Measurements from ENCODE around the gene SOWAHA.

SOWAHA gene

GRCh38 chr5:132826424-132827082, 13.5 kb downstream of the SOWAHA start:
- DNase-seq (ENCODE audit: low spot score): no peak

DNA sequence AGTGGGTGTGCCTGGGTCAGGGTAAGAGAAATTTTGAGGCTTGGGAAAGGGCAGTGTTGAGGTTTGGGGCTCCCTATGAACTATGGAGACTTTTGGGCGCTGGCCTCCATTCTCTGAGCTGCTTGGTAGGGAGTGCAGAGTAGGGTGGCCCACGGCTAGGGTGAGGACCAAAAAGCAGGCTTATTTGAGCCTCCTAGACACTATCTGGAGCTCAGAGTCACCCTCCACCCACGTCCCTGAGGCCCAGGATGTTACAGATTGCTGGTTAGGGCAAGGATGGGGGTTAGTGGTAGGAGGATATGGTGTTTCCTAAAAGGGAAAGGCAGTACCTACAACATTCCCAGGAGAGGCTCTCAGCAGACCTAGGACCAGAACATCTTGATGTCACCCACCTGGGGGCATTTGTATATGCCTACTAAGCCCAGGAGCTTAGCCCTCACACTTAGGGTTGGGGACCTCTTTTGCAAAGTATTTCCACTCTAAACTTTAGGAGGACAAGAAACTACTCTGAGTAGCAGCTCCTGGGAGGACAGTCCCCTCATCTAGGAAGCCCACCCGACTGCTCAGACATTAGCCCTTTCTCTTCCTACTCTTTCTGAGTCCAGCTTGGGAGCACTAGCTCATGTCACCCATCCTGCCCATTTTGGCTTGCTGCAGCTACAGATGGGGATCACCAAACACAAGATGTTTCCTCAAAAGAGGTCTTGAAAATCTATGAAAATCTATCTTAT, 15.0 kb downstream of the SOWAHA start:
- DNase-seq (ENCODE audit: low spot score): no peak

- no peak for DNase-seq (ENCODE audit: low spot score)
Measured at GRCh38 chr5:132828846-132829494, 15.9 kb downstream of the SOWAHA start.

- DNase-seq (ENCODE audit: low spot score): peak; percentile 93
Measured at GRCh38 chr5:132829742-132830435, 16.8 kb downstream of the SOWAHA start.

DNA sequence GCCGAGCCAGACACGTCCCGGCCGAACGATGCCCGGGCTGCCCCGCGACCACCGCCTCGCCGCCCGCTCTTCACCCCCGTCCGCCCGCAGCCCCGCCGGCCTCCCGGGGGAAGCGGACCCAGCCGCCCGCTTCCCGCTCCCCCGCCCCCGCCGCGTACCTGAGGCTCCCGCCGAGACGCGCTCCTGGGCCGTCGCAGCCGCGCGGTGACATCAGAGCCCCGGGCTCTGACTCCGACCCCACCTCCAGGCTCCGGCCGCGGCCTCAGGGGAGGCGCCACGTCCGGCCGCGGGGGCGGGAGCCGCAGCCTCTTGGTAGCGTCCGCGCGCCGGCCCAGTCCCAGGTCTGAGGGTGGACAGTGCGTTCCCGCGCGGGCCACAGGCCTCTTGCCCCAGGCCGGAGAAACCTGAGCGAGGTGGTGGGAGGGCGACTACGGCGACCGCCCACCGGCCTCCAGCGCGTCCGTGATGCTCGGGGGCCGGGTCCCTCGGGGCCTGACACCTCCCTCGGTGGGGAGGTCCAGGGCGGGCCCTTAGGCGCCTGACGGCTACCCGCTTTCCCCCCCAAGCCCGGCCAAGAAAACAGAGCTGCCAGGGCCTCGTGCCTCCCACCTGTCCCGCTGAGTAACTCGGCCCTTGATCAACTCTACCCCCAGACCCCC, 17.5 kb downstream of the SOWAHA start, which contains the start of gene SHROOM1:
Gene SHROOM1 (minus strand): TSS at position 212 of the 659 bp plus-strand sequence. CDS start 4,507 bp downstream, outside the sequence.
- no peak for DNase-seq (ENCODE audit: low spot score)

DNA sequence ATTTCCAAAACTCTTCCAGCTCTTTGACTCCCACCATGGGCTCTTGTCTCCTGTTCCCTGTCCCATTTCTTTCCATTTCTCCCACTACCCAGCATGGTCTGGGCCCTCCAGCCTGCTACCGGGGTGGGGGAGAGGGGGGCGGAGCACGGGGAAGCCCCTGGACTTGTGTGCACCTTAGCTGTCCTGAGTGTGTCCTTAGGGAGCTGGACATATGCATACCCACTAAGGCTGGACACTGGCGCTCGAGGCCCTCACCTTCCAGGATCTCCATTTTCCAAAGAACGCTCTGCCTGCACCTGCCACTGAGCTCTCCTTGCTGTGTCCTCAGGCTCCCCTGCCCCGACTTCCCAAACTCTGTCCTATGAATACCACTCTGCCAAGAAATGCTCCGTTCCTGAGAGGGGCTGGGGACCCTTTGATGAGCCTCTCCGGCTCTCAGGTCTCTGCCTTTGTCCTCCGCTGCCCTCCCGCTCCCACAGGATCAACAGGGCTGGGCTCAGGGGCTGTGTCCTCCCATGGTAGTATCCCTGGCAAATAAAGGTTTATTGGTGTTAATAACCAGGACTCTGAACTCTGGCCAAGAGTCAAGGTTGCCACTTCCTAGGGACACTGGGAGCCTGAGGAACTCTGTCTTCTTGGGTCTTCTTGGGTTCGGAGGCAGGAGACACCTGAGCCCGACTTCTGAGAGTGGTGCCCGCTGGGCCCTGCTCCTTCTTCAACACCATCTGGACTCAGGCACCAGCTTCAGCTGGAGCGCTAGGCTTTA, 18.2 kb downstream of the SOWAHA start:
- no peak for DNase-seq (ENCODE audit: low spot score)

DNA sequence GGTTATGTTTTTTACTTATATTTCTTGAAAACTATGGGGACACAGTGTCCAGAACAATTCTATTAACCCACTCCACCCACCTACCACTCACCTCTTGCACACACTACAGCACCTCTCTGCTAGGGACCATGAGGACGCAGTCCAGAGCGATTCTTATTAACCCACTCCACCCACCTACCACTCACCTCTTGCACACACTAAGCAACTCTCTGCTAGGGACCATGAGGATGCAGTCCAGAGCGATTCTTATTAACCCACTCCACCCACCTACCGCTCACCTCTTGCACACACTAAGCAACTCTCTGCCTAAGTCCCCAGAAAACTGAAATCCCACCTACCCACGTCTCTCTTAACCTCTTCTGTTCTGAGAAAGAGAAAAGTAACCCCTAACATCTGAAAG, 19.5 kb downstream of the SOWAHA start:
- DNase-seq (ENCODE audit: low spot score): no peak

DNA sequence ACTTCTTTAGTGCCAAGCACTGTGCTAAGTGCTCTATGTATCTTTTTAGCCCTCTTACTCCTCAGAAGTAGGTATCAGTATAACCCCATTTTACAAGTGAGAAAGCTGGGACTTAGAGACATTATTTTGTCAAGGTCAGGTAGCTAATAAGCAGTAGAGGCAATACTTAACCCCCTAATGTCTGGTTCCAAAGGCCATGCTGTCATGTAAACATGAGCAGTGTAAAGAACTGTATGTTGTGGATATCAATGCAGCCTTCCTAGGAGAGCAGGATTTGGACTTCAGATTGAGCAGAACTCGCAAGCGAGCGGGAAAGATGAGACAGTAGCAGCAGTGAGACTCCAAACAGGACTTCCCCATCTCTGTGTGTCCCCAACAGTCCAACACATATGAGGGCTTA, 21.0 kb downstream of the SOWAHA start:
- no peak for DNase-seq (ENCODE audit: low spot score)

DNA sequence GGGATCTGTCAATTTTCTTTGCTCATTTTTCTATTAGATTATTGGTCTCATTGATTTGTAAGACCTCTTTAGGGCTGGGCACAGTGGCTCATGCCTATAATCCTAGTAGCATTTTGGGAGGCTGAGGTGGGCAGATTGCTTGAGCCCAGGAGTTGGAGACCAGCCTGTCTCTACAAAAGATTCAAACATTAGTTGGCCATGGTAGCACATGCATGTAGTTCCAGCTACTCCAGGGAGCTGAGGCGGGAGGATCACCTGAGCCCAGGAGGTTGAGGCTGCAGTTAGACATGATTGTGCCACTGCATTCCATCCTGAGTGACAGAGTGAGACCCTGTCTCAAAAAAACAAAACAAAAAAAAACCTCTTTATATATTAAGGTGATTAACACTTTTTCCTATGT, 23.8 kb downstream of the SOWAHA start:
- no peak for DNase-seq (ENCODE audit: low spot score)

DNA sequence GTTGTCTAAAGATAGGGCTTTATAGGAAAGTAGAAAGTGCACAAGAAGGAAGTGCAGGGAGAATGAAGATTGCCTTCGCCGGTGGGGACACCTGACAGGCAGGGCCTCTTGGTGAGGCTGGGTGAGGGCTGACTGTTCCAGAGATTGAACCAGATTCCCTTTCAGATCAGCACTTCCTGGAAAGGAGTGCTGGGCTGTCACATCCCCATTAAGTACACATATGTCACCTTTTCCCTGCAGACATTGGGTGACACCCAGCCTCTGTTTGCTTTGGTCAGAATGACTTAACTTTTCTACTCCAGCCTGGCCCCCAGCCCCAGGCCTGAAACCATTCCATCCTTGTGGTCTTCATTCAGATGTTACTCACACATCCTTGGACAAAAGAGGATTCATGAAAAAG, 24.8 kb downstream of the SOWAHA start:
- no peak for DNase-seq (ENCODE audit: low spot score)

GRCh38 chr5:132838516-132839282, 25.6 kb downstream of the SOWAHA start:
- no peak for DNase-seq (ENCODE audit: low spot score)

- no peak for DNase-seq (ENCODE audit: low spot score)
Measured at GRCh38 chr5:132839426-132840301, 26.6 kb downstream of the SOWAHA start.

- no peak for DNase-seq (ENCODE audit: low spot score)
Measured at GRCh38 chr5:132840313-132840712, 27.2 kb downstream of the SOWAHA start.

DNA sequence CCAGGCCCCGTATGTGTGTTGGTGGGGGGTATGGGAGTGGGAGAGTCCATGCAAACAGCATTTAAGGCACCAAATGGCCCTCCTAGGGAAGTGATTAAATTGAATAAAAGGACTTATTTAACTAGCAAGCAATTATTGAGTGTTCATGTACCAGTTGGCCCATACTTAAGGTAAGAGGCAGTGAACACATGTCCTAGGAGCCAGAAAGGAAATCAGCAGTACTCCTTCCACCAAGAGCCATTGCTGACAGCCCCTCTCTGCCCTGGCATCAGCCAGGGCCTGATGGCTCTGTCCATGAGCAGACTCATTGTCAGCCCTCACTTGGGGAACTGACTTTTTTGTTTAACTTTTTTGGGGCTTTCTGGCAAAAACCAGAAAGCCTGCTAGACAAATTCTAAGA, 27.8 kb downstream of the SOWAHA start:
- no peak for DNase-seq (ENCODE audit: low spot score)

DNA sequence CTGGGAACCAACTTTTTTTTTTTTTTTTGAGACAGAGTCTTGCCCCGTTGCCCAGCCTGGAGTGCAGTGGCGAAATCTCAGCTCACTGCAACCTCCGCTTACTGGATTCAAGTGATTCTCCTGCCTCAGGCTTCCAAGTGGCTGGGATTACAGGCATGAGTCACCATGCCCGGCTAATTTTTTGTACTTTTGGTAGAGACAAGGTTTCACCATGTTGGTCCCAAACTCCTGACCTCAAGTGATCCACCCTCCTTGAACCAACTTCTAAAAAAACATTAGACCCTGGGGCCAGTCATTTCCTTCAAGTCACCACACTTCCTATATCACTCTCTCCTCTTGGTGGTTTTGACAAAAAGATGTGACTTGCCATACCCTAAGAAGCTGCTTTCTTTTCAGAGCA, 28.2 kb downstream of the SOWAHA start:
- DNase-seq (ENCODE audit: low spot score): no peak

DNA sequence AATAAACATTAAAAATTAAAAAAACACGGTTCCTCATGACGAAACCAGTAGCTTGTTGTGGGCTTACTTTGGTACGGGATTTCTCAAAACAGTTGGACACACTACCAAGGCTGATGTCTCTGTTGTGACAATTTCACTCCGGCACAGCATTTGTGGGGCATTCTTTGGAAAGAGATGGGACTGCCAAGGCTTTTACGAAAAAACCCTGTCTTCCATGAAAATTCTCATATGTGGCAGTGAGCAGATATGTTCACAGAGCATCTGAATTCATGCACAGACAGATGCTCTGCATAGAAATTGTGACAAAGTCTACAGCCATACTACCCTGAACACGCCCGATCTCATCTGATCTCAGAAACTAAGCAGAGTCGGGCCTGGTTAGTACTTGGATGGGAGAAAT, 35.2 kb downstream of the SOWAHA start:
- no peak for DNase-seq (ENCODE audit: low spot score)

GRCh38 chr5:132849347-132849746, 36.2 kb downstream of the SOWAHA start:
- DNase-seq (ENCODE audit: low spot score): no peak

DNA sequence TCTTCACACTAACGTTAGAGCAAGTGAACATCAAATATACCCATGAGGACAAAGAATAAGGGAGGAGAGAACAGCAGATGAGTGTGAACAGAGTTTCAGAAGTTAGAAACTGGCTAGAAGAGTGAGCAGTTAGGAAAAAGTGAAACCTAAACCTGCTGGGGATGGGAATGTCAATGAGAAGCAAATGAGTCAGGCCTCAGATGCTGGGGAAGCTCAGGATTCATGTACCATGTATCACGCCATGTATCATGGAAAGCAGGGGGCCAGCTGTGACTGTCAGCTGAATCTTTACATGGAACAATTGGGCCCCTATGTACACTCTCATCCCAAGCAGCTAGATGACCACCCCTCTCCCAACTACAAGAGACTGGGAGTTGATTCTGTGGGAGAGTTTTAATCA, 37.0 kb downstream of the SOWAHA start:
- DNase-seq (ENCODE audit: low spot score): no peak

DNA sequence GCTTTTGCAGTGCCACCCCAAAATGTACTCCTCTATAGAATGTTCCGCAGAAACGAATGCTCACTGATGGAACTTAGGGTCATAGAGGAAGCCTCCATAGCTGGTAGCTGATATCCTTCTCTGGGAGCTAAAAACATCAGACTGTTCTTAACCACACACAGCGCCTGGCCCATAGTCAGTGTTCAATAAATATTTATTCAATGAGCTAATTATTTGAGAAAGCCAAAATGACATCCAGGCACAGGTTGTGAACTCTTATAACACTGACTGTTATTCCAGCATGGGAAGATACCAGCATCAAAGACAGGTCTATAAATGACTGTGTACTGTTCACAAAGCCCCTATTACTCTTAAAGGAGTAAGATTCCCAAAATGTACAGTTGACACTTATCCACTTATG, 40.2 kb downstream of the SOWAHA start:
- DNase-seq (ENCODE audit: low spot score): no peak

GRCh38 chr5:132853790-132854189, 40.7 kb downstream of the SOWAHA start:
- no peak for DNase-seq (ENCODE audit: low spot score)

Data from D341Med (cell line).